ENCODE results near the gene MEOX1. TPM values are rescaled to one million over a fixed set of nuclear protein-coding genes. Genes with fewer than 3 reads are reported as not detected.

Gene MEOX1
- total RNA-seq, 4 donors from 2014 or later, result 6.6 to 16.1 (median 12.9) TPM

GRCh38 chr17:43652124-43652480, 9.6 kb downstream of the MEOX1 start:
- no peak for DNase-seq (ENCODE audit: extremely low spot score)
- intact Hi-C loops (cut with DNase I), result no loop called here
- TF ChIP-seq POLR2A (IDR thresholded peaks at IDR 0.05; ENCODE audit: low read depth) (no peak), CTCF (IDR thresholded peaks at IDR 0.05) (no peak), EP300 (IDR thresholded peaks at IDR 0.05) (no peak), POLR2AphosphoS5 (IDR thresholded peaks at IDR 0.05) (no peak)
- 67% methylated on average over 6 of the region's 6 CpGs for WGBS
- Histone ChIP-seq H3K36me3 (no peaks in the 10 kb centered on the region), H3K27me3 (peaks cover 0 to 2% (median 0%) of the 10 kb centered on the region in 4 donors), H3K4me3 (no peak overlapping the region), H3K27ac (replicated peaks in 1 of 4) (no peak overlapping the region), H3K4me1 (peaks cover 0 to 14% (median 7%) of the 10 kb centered on the region in 4 donors), H3K9me3 (no peaks in the 10 kb centered on the region)

- H3K9me3 ChIP-seq, result no peaks in the 10 kb centered on the region
- peaks cover 15 to 21% (median 16%) of the 10 kb centered on the region in 4 donors for H3K4me1 ChIP-seq
- WGBS, result 71% methylated on average over 8 of the region's 8 CpGs
- intact Hi-C loops (cut with DNase I), result no loop called here
- no peak for TF ChIP-seq POLR2A (IDR thresholded peaks at IDR 0.05; ENCODE audit: low read depth)
- no peak for TF ChIP-seq POLR2AphosphoS5 (IDR thresholded peaks at IDR 0.05)
- TF ChIP-seq EP300 (IDR thresholded peaks at IDR 0.05), result no peak
- no peak for TF ChIP-seq CTCF (IDR thresholded peaks at IDR 0.05)
- no peak for DNase-seq (ENCODE audit: extremely low spot score)
- H3K4me3 ChIP-seq, result no peak overlapping the region
- H3K27ac ChIP-seq (replicated peaks in 1 of 4), result no peak overlapping the region
- H3K27me3 ChIP-seq, result peaks cover 0 to 19% (median 3%) of the 10 kb centered on the region in 4 donors
- H3K36me3 ChIP-seq, result no peaks in the 10 kb centered on the region
Measured at GRCh38 chr17:43650471-43650870, 11.3 kb downstream of the MEOX1 start.

GRCh38 chr17:43648916-43649315, 12.8 kb downstream of the MEOX1 start:
- DNase-seq (ENCODE audit: extremely low spot score), result no peak
- intact Hi-C loops (cut with DNase I), result no loop called here
- Histone ChIP-seq H3K4me1 (peaks cover 16 to 24% (median 17%) of the 10 kb centered on the region in 4 donors), H3K36me3 (no peaks in the 10 kb centered on the region), H3K27ac (replicated peaks in 1 of 4) (no peak overlapping the region), H3K4me3 (no peak overlapping the region), H3K9me3 (no peaks in the 10 kb centered on the region), H3K27me3 (peaks cover 0 to 30% (median 3%) of the 10 kb centered on the region in 4 donors)
- 90% methylated on average over 7 of the region's 7 CpGs for WGBS
- TF ChIP-seq POLR2AphosphoS5 (IDR thresholded peaks at IDR 0.05) (no peak), EP300 (IDR thresholded peaks at IDR 0.05) (no peak), POLR2A (IDR thresholded peaks at IDR 0.05; ENCODE audit: low read depth) (no peak), CTCF (IDR thresholded peaks at IDR 0.05) (no peak)

GRCh38 chr17:43645765-43646481, 15.8 kb downstream of the MEOX1 start:
- Histone ChIP-seq H3K36me3 (no peaks in the 10 kb centered on the region), H3K9me3 (no peaks in the 10 kb centered on the region), H3K27me3 (peaks cover 0 to 30% (median 3%) of the 10 kb centered on the region in 4 donors), H3K27ac (replicated peaks in 1 of 4) (peak overlapping the region; percentile 71 to 89 (median 84)), H3K4me3 (peak overlapping the region; percentile 49 to 63 (median 52)), H3K4me1 (peaks cover 22 to 39% (median 29%) of the 10 kb centered on the region in 4 donors)
- intact Hi-C loops (cut with DNase I), result no loop called here
- 18% methylated on average over 8 of the region's 72 CpGs for whole genome bisulfite sequencing
- TF ChIP-seq POLR2AphosphoS5 (IDR thresholded peaks at IDR 0.05) (peak; percentile 47 to 58), CTCF (IDR thresholded peaks at IDR 0.05) (no peak), POLR2A (IDR thresholded peaks at IDR 0.05; ENCODE audit: low read depth) (no peak), EP300 (IDR thresholded peaks at IDR 0.05) (no peak)
- no peak for DNase-seq (ENCODE audit: extremely low spot score)
